Measurements from ENCODE around the gene TMPRSS12.
"Not testable (repeated sequence)": the region's sequence is repeated elsewhere in the genome, so short reads cannot be mapped to it uniquely, and the experiment has no call there.

Gene TMPRSS12

DNA sequence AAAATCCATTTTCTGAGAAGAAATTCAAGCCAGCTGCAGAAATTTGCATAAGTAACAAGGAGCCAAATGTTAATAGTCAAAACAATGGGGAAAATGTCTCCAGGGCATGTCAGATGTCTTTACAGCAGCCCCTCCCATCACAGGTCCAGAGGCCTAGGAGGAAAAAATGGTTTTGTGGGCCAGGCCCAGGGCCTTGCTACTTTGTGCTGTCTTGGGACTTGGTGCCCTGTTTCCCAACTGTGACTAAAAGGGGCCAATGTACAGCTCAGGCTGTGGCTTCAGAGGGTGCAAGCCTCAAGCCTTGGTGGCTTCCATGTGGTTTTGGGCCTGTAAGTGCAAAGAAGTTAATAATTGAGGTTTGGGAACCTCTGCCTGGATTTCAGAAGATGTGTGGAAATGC, 8.9 kb upstream of the TMPRSS12 start:
- H3K27me3 Mint-ChIP-seq = not testable (repeated sequence)

GRCh38 chr12:50839042-50839441, 3.7 kb upstream of the TMPRSS12 start:
- H3K9me3 Mint-ChIP-seq = peaks cover 29% of the 10 kb centered on the region
- H3K27me3 Mint-ChIP-seq = peaks cover 3% of the 10 kb centered on the region
- no peak overlapping the region for H3K27ac Mint-ChIP-seq
- no peak overlapping the region for H3K4me3 Mint-ChIP-seq
- H3K36me3 Mint-ChIP-seq (ENCODE audit: low read depth) = no peaks in the 10 kb centered on the region
- no peaks in the 10 kb centered on the region for H3K4me1 Mint-ChIP-seq (ENCODE audit: low read depth)
- intact Hi-C loops (cut with micrococcal nuclease) = no loop called here

More for the DNA sequence above, 8.9 kb upstream of the TMPRSS12 start:
- H3K36me3 Mint-ChIP-seq (ENCODE audit: low read depth); H3K27ac Mint-ChIP-seq; H3K4me3 Mint-ChIP-seq; intact Hi-C loops (cut with micrococcal nuclease); H3K4me1 Mint-ChIP-seq (ENCODE audit: low read depth): not testable (repeated sequence)
- H3K9me3 Mint-ChIP-seq = peaks cover 36% of the 10 kb centered on the region

- intact Hi-C loops (cut with micrococcal nuclease) = no loop called here
- Mint-ChIP-seq H3K4me1 (ENCODE audit: low read depth) (no peaks in the 10 kb centered on the region), H3K36me3 (ENCODE audit: low read depth) (no peaks in the 10 kb centered on the region), H3K27ac (no peak overlapping the region), H3K27me3 (peaks cover 3% of the 10 kb centered on the region), H3K4me3 (no peak overlapping the region), H3K9me3 (peaks cover 11% of the 10 kb centered on the region)
Observed at GRCh38 chr12:50840809-50841487, 1.8 kb upstream of the TMPRSS12 start.

DNA sequence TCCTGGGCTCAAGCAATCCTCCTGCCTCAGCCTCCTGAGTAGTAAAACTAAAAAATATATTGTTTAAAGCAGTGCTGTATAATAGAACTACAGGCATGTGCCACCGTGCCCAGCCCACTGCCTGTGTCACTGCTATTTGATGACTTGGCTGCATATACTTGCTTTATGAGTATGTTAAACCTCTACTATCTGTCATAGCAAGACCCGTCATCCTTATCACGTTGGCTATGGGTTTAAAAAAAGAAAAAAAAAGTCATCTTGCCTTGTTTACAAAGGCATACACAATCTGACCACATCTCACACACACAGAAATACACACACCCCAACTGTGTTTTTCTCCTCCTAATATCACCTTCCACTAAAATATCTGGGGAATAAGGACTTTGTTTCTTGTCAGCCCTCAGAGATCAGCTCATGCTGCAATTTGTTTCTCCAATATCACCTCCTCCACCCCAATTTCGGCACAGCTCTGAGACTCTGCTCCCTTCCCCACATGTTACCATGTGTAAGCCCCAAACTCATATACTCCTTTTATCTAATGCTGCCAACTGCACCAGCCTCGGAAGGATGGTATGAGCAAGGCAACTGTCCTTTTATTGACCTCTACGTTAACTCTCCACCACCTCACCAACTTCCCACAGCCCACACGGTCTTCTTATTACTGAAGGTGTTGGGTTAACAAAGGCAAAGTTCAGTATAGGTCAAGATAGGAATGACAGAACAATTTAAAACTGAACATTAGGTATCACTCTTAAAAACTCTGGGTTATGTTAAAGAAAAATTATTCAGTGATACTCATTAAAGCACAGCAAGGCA, 802 bp upstream of the TMPRSS12 start:
- Mint-ChIP-seq H3K4me1 (ENCODE audit: low read depth) (no peaks in the 10 kb centered on the region), H3K27me3 (peaks cover 3% of the 10 kb centered on the region), H3K9me3 (peaks cover 11% of the 10 kb centered on the region), H3K36me3 (ENCODE audit: low read depth) (no peaks in the 10 kb centered on the region), H3K27ac (no peak overlapping the region), H3K4me3 (no peak overlapping the region)
- intact Hi-C loops (cut with micrococcal nuclease) = no loop called here

- intact Hi-C loops (cut with micrococcal nuclease) = no loop called here
- H3K36me3 Mint-ChIP-seq (ENCODE audit: low read depth) = no peaks in the 10 kb centered on the region
- H3K4me3 Mint-ChIP-seq = no peak overlapping the region
- peaks cover 3% of the 10 kb centered on the region for H3K27me3 Mint-ChIP-seq
- no peaks in the 10 kb centered on the region for H3K4me1 Mint-ChIP-seq (ENCODE audit: low read depth)
- peaks cover 11% of the 10 kb centered on the region for H3K9me3 Mint-ChIP-seq
- H3K27ac Mint-ChIP-seq = no peak overlapping the region
Observed at GRCh38 chr12:50845021-50845647, 2.4 kb downstream of the TMPRSS12 start.

- H3K27me3 Mint-ChIP-seq = peaks cover 3% of the 10 kb centered on the region
- H3K9me3 Mint-ChIP-seq = peaks cover 15% of the 10 kb centered on the region
- H3K4me1 Mint-ChIP-seq (ENCODE audit: low read depth) = no peaks in the 10 kb centered on the region
- no peaks in the 10 kb centered on the region for H3K36me3 Mint-ChIP-seq (ENCODE audit: low read depth)
- H3K4me3 Mint-ChIP-seq = no peak overlapping the region
- no peak overlapping the region for H3K27ac Mint-ChIP-seq
- intact Hi-C loops (cut with micrococcal nuclease) = no loop called here
Observed at GRCh38 chr12:50848963-50849362, 6.2 kb downstream of the TMPRSS12 start.

DNA sequence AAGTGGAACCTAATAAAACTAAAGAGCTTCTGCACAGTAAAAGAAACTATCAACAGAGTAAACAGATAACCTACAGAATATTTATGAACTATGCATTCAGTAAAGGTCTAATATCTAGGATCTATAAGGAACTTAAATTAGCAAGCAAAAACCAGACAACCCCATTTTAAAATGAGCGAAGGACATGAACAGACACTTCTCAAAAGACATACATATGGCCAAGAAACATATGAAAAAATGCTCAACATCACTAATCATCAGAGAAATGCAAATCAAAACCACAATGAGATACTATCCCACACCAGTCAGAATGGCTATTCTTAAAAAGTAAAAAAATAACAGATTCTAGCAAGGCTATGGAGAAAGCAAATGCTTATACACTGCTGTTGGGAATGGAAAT, 12.5 kb downstream of the TMPRSS12 start:
- H3K36me3 Mint-ChIP-seq (ENCODE audit: low read depth); H3K27me3 Mint-ChIP-seq; H3K4me3 Mint-ChIP-seq; H3K27ac Mint-ChIP-seq; H3K4me1 Mint-ChIP-seq (ENCODE audit: low read depth); intact Hi-C loops (cut with micrococcal nuclease): not testable (repeated sequence)
- H3K9me3 Mint-ChIP-seq = peaks cover 28% of the 10 kb centered on the region

GRCh38 chr12:50855679-50856078, 13.0 kb downstream of the TMPRSS12 start:
- H3K4me3 Mint-ChIP-seq; H3K27me3 Mint-ChIP-seq; H3K36me3 Mint-ChIP-seq (ENCODE audit: low read depth); H3K27ac Mint-ChIP-seq; intact Hi-C loops (cut with micrococcal nuclease); H3K4me1 Mint-ChIP-seq (ENCODE audit: low read depth): not testable (repeated sequence)
- H3K9me3 Mint-ChIP-seq = peaks cover 26% of the 10 kb centered on the region

DNA sequence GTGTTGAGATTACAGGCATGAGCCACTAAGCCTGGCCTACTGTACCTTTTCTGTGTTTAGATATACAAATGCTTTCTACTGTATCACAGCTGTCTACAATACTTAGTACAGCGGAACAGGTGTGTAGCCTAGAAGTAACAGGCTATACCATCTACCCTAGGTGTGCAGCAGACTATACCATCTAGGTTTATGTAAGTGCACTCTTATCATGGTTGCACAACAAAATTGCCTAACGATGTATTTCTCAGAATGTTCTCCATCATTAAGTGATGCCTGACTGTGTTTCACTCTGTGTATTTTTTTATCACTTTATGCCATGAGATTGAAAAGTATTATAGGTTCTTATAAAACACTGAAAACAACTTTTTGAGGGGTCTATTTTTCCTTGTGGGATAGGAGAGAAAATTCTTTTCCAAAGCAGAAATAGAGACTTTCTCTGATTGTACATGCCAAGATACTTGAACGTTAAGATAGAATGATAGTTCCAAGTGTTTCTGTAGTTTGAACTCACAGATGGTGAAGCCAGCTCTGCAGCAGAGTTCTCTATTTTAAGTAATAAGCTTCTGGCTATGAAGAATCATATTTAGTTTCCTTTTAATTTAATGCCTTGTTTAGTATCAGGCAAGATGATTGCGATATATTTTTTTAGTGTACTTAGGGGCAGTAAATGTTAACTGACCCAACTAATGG, 17.0 kb downstream of the TMPRSS12 start:
- no peak overlapping the region for H3K4me3 Mint-ChIP-seq
- intact Hi-C loops (cut with micrococcal nuclease) = no loop called here
- peaks cover 13% of the 10 kb centered on the region for H3K9me3 Mint-ChIP-seq
- no peaks in the 10 kb centered on the region for H3K36me3 Mint-ChIP-seq (ENCODE audit: low read depth)
- H3K27me3 Mint-ChIP-seq = no peaks in the 10 kb centered on the region
- no peak overlapping the region for H3K27ac Mint-ChIP-seq
- H3K4me1 Mint-ChIP-seq (ENCODE audit: low read depth) = peaks cover 17% of the 10 kb centered on the region

GRCh38 chr12:50862316-50862715, 19.6 kb downstream of the TMPRSS12 start:
- H3K9me3 Mint-ChIP-seq = peaks cover 24% of the 10 kb centered on the region
- intact Hi-C loops (cut with micrococcal nuclease) = no loop called here
- H3K36me3 Mint-ChIP-seq (ENCODE audit: low read depth) = no peaks in the 10 kb centered on the region
- no peaks in the 10 kb centered on the region for H3K27me3 Mint-ChIP-seq
- peaks cover 21% of the 10 kb centered on the region for H3K4me1 Mint-ChIP-seq (ENCODE audit: low read depth)
- peak overlapping the region; percentile 53 for H3K27ac Mint-ChIP-seq
- no peak overlapping the region for H3K4me3 Mint-ChIP-seq

- H3K27ac Mint-ChIP-seq = no peak overlapping the region
Observed at GRCh38 chr12:50865266-50865665, 22.5 kb downstream of the TMPRSS12 start.

DNA sequence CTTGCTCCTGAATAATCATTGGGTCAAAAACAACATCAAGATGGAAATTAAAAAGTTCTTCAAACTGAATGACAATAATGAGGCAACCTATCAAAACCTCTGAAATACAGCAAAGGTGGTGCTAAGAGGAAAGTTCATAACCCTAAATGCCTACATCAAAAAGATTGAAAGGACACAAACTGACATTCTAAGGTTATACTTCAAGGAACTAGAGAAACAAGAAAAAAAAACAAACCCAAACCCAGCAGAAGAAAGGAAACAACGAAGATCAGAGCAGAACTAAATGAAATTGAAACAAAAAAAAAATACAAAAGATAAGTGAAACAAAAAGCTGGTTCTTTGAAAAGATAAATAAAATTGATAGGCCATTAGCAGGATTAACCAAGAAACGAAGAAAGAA, 26.2 kb downstream of the TMPRSS12 start:
- H3K36me3 Mint-ChIP-seq (ENCODE audit: low read depth); H3K4me1 Mint-ChIP-seq (ENCODE audit: low read depth); H3K27ac Mint-ChIP-seq; H3K27me3 Mint-ChIP-seq; H3K4me3 Mint-ChIP-seq; intact Hi-C loops (cut with micrococcal nuclease): not testable (repeated sequence)
- peaks cover 38% of the 10 kb centered on the region for H3K9me3 Mint-ChIP-seq

More at GRCh38 chr12:50865266-50865665, 22.5 kb downstream of the TMPRSS12 start:
- H3K4me1 Mint-ChIP-seq (ENCODE audit: low read depth) = peaks cover 17% of the 10 kb centered on the region
- no peak overlapping the region for H3K4me3 Mint-ChIP-seq
- no peaks in the 10 kb centered on the region for H3K36me3 Mint-ChIP-seq (ENCODE audit: low read depth)
- intact Hi-C loops (cut with micrococcal nuclease) = no loop called here
- peaks cover 38% of the 10 kb centered on the region for H3K9me3 Mint-ChIP-seq
- peaks cover 1% of the 10 kb centered on the region for H3K27me3 Mint-ChIP-seq

DNA sequence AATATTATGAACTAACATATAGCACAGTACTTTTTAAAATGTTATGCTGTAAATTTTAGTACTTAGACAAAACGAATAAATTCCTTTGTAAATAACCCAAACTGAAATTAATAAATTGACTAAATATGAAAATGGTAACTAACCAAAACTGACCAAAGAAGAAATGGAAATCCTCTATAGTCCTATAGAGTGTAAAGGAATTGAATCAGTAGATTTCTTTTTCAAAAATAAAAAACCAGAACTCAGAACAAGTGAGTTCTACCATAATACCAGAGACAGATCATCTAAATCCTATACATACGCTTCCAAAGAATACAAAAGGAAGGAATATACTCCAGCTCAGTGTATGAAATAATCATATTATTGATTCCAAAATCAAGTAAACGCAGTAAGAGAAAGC, 39.8 kb downstream of the TMPRSS12 start:
- H3K9me3 Mint-ChIP-seq = peaks cover 13% of the 10 kb centered on the region
- intact Hi-C loops (cut with micrococcal nuclease) = no loop called here
- peaks cover 5% of the 10 kb centered on the region for H3K4me1 Mint-ChIP-seq (ENCODE audit: low read depth)
- no peak overlapping the region for H3K4me3 Mint-ChIP-seq
- no peak overlapping the region for H3K27ac Mint-ChIP-seq
- H3K36me3 Mint-ChIP-seq (ENCODE audit: low read depth) = peaks cover 4% of the 10 kb centered on the region
- H3K27me3 Mint-ChIP-seq = no peaks in the 10 kb centered on the region

DNA sequence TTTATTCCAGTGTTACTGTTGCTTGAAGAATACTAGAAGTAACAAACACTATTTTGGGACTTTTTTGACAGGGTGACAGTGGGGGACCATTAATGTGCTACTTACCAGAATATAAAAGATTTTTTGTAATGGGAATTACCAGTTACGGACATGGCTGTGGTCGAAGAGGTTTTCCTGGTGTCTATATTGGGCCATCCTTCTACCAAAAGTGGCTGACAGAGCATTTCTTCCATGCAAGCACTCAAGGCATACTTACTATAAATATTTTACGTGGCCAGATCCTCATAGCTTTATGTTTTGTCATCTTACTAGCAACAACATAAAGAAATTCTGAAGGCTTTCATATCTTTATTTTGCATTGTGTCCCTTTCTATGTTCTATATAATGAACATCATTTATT, 44.5 kb downstream of the TMPRSS12 start:
- no peak overlapping the region for H3K27ac Mint-ChIP-seq
- no peak overlapping the region for H3K4me3 Mint-ChIP-seq
- H3K27me3 Mint-ChIP-seq = no peaks in the 10 kb centered on the region
- intact Hi-C loops (cut with micrococcal nuclease) = no loop called here
- peaks cover 9% of the 10 kb centered on the region for H3K9me3 Mint-ChIP-seq
- H3K4me1 Mint-ChIP-seq (ENCODE audit: low read depth) = peaks cover 5% of the 10 kb centered on the region
- H3K36me3 Mint-ChIP-seq (ENCODE audit: low read depth) = peaks cover 3% of the 10 kb centered on the region

All from dendritic cell treated with granulocyte-macrophage colony-stimulating factor and Interleukin-4, amounts not matched to agents 40 ng/mL and 50 ng/mL, for 4 days (primary cell).